ACC112 (cell line): ENCODE measurements around the gene LMF1.

Source experiments
- H2AFZ ChIP-seq: fragments of 200-600 bp; sonication (generic); one replicate; pipeline ENCODE4 v1.6.0; 2017; ENCODE audit warnings: antibody characterized with exemption, low read length; ENCODE audit not compliant: unreplicated experiment
- H3K27ac ChIP-seq: fragments of 200-600 bp; sonication (generic); 2 replicates; pipeline ENCODE4 v1.5.1; 2014; ENCODE audit warnings: low read depth, mild to moderate bottlenecking, antibody characterized with exemption, low read length, moderate library complexity
- H3K27me3 ChIP-seq: fragments of 200-600 bp; sonication (generic); 2 replicates; pipeline ENCODE4 v1.6.1; 2014; ENCODE audit warnings: mild to moderate bottlenecking, antibody characterized with exemption, low read length, moderate library complexity, mixed read lengths; ENCODE audit not compliant: insufficient read depth
- H3K36me3 ChIP-seq: fragments of 200-600 bp; sonication (generic); 2 replicates; pipeline ENCODE4 v1.6.1; 2016; ENCODE audit warnings: mild to moderate bottlenecking, antibody characterized with exemption, low read length, moderate library complexity, mixed read lengths; ENCODE audit not compliant: insufficient read depth
- H3K4me1 ChIP-seq: fragments of 200-600 bp; sonication (generic); one replicate; pipeline ENCODE4 v1.6.1; 2016; ENCODE audit warnings: low read length, mixed read lengths; ENCODE audit not compliant: insufficient read depth, unreplicated experiment, control insufficient read depth
- H3K4me3 ChIP-seq: fragments of 200-600 bp; sonication (generic); 2 replicates; pipeline ENCODE4 v1.5.1; 2014; ENCODE audit warnings: mild to moderate bottlenecking, low read depth, low read length
- H3K79me2 ChIP-seq: fragments of 200-600 bp; sonication (generic); one replicate; pipeline ENCODE4 v1.6.0; 2016; ENCODE audit warnings: low read length; ENCODE audit not compliant: control insufficient read depth, unreplicated experiment, insufficient read depth

The LMF1 gene

GRCh38 chr16:873889-874288 lies 96.9 kb downstream of the LMF1 start:
- H3K4me3 ChIP-seq = no peak overlapping the region
- no peak overlapping the region for H2AFZ ChIP-seq
- H3K36me3 ChIP-seq = no peaks in the 10 kb centered on the region
- no peaks in the 10 kb centered on the region for H3K27me3 ChIP-seq
- no peaks in the 10 kb centered on the region for H3K79me2 ChIP-seq
- no peaks in the 10 kb centered on the region for H3K4me1 ChIP-seq
- H3K27ac ChIP-seq = no peak overlapping the region

GRCh38 chr16:873243-873661 lies 97.5 kb downstream of the LMF1 start:
- no peaks in the 10 kb centered on the region for H3K4me1 ChIP-seq
- no peak overlapping the region for H2AFZ ChIP-seq
- H3K27ac ChIP-seq = no peak overlapping the region
- H3K36me3 ChIP-seq = no peaks in the 10 kb centered on the region
- H3K79me2 ChIP-seq = no peaks in the 10 kb centered on the region
- H3K4me3 ChIP-seq = no peak overlapping the region
- H3K27me3 ChIP-seq = no peaks in the 10 kb centered on the region

GRCh38 chr16:872436-873242 lies 98.1 kb downstream of the LMF1 start:
- H2AFZ ChIP-seq = no peak overlapping the region
- H3K79me2 ChIP-seq = no peaks in the 10 kb centered on the region
- H3K27ac ChIP-seq = no peak overlapping the region
- H3K4me3 ChIP-seq = no peak overlapping the region
- H3K4me1 ChIP-seq = no peaks in the 10 kb centered on the region
- no peaks in the 10 kb centered on the region for H3K36me3 ChIP-seq
- H3K27me3 ChIP-seq = no peaks in the 10 kb centered on the region

- Histone ChIP-seq H3K4me1 (no peaks in the 10 kb centered on the region), H3K79me2 (no peaks in the 10 kb centered on the region), H3K27me3 (no peaks in the 10 kb centered on the region), H3K36me3 (no peaks in the 10 kb centered on the region), H2AFZ (no peak overlapping the region), H3K4me3 (no peak overlapping the region), H3K27ac (no peak overlapping the region)
Measured at GRCh38 chr16:871562-872345, 99.0 kb downstream of the LMF1 start.

- Histone ChIP-seq H3K79me2 (no peaks in the 10 kb centered on the region), H3K4me1 (no peaks in the 10 kb centered on the region), H3K36me3 (no peaks in the 10 kb centered on the region), H3K4me3 (no peak overlapping the region), H3K27ac (no peak overlapping the region), H3K27me3 (no peaks in the 10 kb centered on the region), H2AFZ (no peak overlapping the region)
Measured at GRCh38 chr16:870856-871561, 99.8 kb downstream of the LMF1 start.

- Histone ChIP-seq H3K79me2 (no peaks in the 10 kb centered on the region), H2AFZ (no peak overlapping the region), H3K4me1 (no peaks in the 10 kb centered on the region), H3K27ac (no peak overlapping the region), H3K27me3 (no peaks in the 10 kb centered on the region), H3K36me3 (no peaks in the 10 kb centered on the region), H3K4me3 (no peak overlapping the region)
Measured at GRCh38 chr16:869823-870641, 100.8 kb downstream of the LMF1 start.

- Histone ChIP-seq H3K36me3 (no peaks in the 10 kb centered on the region), H3K27ac (no peak overlapping the region), H2AFZ (no peak overlapping the region), H3K4me1 (no peaks in the 10 kb centered on the region), H3K79me2 (no peaks in the 10 kb centered on the region), H3K27me3 (no peaks in the 10 kb centered on the region), H3K4me3 (no peak overlapping the region)
Measured at GRCh38 chr16:868846-869822, 101.7 kb downstream of the LMF1 start.

- H3K4me1 ChIP-seq = no peaks in the 10 kb centered on the region
- H3K4me3 ChIP-seq = no peak overlapping the region
- no peak overlapping the region for H2AFZ ChIP-seq
- no peaks in the 10 kb centered on the region for H3K79me2 ChIP-seq
- no peaks in the 10 kb centered on the region for H3K27me3 ChIP-seq
- H3K27ac ChIP-seq = no peak overlapping the region
- H3K36me3 ChIP-seq = no peaks in the 10 kb centered on the region
Measured at GRCh38 chr16:868386-868755, 102.4 kb downstream of the LMF1 start.

GRCh38 chr16:867421-868385 lies 103.1 kb downstream of the LMF1 start:
- no peak overlapping the region for H3K27ac ChIP-seq
- no peaks in the 10 kb centered on the region for H3K79me2 ChIP-seq
- H3K4me3 ChIP-seq = no peak overlapping the region
- H3K4me1 ChIP-seq = no peaks in the 10 kb centered on the region
- no peaks in the 10 kb centered on the region for H3K36me3 ChIP-seq
- H3K27me3 ChIP-seq = no peaks in the 10 kb centered on the region
- no peak overlapping the region for H2AFZ ChIP-seq
